Measurements from ENCODE around the gene CEP131. TPM values are rescaled to one million over a fixed set of nuclear protein-coding genes. Genes with fewer than 3 reads are reported as not detected.

Gene CEP131
- total RNA-seq, 4 donors from 2014 or later, result 5.5 to 8.1 (median 6.0) TPM

DNA sequence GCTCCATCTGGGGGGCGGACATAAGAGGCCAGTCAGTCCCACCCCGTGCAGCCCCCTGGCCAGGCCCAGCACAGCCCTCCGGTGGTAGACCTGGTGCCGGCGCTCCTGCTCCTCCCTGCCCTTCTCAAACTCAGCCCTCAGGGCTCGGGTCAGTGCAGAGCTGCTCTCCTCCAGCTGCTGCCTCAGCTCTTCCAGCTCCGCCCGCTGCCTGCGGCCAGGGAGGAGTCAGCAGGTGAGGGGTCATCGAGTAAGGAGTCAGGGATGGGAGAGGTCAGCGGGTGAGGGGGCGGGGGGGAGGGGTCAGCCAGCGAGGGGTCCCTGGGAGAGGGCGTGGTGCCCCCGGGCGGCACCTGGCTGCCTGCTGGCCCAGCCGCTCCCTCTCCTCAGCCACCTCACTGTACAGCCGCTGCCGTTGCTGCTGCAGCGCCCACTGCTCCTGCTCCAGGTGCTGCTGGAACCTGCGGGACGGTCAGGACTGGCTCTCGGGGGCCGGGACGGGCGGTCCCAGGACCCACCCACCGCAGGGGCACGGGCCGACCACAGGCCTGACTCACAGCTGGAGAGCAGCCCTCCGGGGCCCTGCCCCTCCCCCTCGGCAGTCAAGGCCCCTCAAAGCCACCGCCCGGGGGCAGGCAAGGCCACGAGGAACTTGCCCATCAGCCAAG is 30.2 kb downstream of the CEP131 start:
- Histone ChIP-seq H3K4me3 (no peak overlapping the region), H3K36me3 (peaks cover 0 to 38% (median 0%) of the 10 kb centered on the region in 3 donors), H3K27me3 (no peaks in the 10 kb centered on the region), H3K9me3 (no peaks in the 10 kb centered on the region), H3K27ac (no peak overlapping the region), H3K4me1 (peaks cover 0 to 16% (median 0%) of the 10 kb centered on the region in 3 donors)
- intact Hi-C loops (cut with DNase I), result no loop called here
- TF ChIP-seq, protein P1, sequence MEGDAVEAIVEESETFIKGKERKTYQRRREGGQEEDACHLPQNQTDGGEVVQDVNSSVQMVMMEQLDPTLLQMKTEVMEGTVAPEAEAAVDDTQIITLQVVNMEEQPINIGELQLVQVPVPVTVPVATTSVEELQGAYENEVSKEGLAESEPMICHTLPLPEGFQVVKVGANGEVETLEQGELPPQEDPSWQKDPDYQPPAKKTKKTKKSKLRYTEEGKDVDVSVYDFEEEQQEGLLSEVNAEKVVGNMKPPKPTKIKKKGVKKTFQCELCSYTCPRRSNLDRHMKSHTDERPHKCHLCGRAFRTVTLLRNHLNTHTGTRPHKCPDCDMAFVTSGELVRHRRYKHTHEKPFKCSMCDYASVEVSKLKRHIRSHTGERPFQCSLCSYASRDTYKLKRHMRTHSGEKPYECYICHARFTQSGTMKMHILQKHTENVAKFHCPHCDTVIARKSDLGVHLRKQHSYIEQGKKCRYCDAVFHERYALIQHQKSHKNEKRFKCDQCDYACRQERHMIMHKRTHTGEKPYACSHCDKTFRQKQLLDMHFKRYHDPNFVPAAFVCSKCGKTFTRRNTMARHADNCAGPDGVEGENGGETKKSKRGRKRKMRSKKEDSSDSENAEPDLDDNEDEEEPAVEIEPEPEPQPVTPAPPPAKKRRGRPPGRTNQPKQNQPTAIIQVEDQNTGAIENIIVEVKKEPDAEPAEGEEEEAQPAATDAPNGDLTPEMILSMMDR (IDR thresholded peaks at IDR 0.05), result no peak
- TF ChIP-seq POLR2A (IDR thresholded peaks at IDR 0.05), result no peak
- no peak for DNase-seq
- 54 to 88% methylated on average over 5 to 9 of the region's 34 CpGs for WGBS, 2 donors

GRCh38 chr17:81191646-81192045 is 31.1 kb downstream of the CEP131 start:
- H3K36me3 ChIP-seq, result peaks cover 0 to 29% (median 0%) of the 10 kb centered on the region in 3 donors
- no peak for TF ChIP-seq POLR2A (IDR thresholded peaks at IDR 0.05)
- TF ChIP-seq, protein P1 (IDR thresholded peaks at IDR 0.05), result no peak
- H3K9me3 ChIP-seq, result no peaks in the 10 kb centered on the region
- DNase-seq, result no peak
- intact Hi-C loops (cut with DNase I), result no loop called here
- H3K27me3 ChIP-seq, result no peaks in the 10 kb centered on the region
- no peak overlapping the region for H3K4me3 ChIP-seq
- H3K27ac ChIP-seq, result no peak overlapping the region
- H3K4me1 ChIP-seq, result peaks cover 0 to 10% (median 0%) of the 10 kb centered on the region in 3 donors
- no CpG with 5 or more reads among the region's 14 CpGs for WGBS, 2 donors

DNA sequence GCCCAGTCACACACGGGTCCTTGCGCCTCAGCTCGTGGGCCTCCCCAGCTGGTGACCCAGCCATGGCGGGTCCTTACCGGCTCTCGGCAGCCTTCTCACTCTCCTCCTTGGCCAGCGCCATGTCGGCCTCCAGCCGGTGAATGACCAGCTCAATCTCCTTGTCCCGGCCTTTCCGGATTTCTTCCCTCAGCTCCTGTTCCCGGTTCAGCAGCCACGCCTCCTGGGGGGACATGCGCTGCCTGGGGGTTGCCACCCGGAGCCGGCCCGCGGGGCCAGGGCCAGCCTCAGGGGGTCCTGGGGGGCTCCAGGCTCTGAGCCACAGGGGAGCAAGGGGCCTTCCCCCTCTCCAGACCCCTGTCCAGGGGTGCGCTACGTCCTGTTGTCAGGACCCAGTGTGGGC is 31.6 kb downstream of the CEP131 start:
- Histone ChIP-seq H3K36me3 (peaks cover 0 to 25% (median 0%) of the 10 kb centered on the region in 3 donors), H3K27me3 (peaks cover 0 to 2% (median 0%) of the 10 kb centered on the region in 4 donors), H3K4me1 (peaks cover 0 to 6% (median 0%) of the 10 kb centered on the region in 3 donors), H3K9me3 (no peaks in the 10 kb centered on the region), H3K4me3 (no peak overlapping the region), H3K27ac (no peak overlapping the region)
- TF ChIP-seq, protein P1 (IDR thresholded peaks at IDR 0.05), result no peak
- no peak for TF ChIP-seq POLR2A (IDR thresholded peaks at IDR 0.05)
- WGBS, 2 donors, result 98 to 100% methylated on average over 4 to 8 of the region's 20 CpGs
- intact Hi-C loops (cut with DNase I), result no loop called here
- no peak for DNase-seq

GRCh38 chr17:81190591-81190990 is 32.2 kb downstream of the CEP131 start:
- 97 to 100% methylated on average over 5 to 6 of the region's 28 CpGs for WGBS, 2 donors
- H3K27ac ChIP-seq, result no peak overlapping the region
- intact Hi-C loops (cut with DNase I), result no loop called here
- H3K4me3 ChIP-seq, result no peak overlapping the region
- TF ChIP-seq POLR2A (IDR thresholded peaks at IDR 0.05), result no peak
- TF ChIP-seq, protein P1 (IDR thresholded peaks at IDR 0.05), result no peak
- H3K4me1 ChIP-seq, result peaks cover 0 to 6% (median 0%) of the 10 kb centered on the region in 3 donors
- H3K36me3 ChIP-seq, result peaks cover 0 to 25% (median 0%) of the 10 kb centered on the region in 3 donors
- no peaks in the 10 kb centered on the region for H3K9me3 ChIP-seq
- DNase-seq, result no peak
- peaks cover 0 to 8% (median 0%) of the 10 kb centered on the region in 4 donors for H3K27me3 ChIP-seq

DNA sequence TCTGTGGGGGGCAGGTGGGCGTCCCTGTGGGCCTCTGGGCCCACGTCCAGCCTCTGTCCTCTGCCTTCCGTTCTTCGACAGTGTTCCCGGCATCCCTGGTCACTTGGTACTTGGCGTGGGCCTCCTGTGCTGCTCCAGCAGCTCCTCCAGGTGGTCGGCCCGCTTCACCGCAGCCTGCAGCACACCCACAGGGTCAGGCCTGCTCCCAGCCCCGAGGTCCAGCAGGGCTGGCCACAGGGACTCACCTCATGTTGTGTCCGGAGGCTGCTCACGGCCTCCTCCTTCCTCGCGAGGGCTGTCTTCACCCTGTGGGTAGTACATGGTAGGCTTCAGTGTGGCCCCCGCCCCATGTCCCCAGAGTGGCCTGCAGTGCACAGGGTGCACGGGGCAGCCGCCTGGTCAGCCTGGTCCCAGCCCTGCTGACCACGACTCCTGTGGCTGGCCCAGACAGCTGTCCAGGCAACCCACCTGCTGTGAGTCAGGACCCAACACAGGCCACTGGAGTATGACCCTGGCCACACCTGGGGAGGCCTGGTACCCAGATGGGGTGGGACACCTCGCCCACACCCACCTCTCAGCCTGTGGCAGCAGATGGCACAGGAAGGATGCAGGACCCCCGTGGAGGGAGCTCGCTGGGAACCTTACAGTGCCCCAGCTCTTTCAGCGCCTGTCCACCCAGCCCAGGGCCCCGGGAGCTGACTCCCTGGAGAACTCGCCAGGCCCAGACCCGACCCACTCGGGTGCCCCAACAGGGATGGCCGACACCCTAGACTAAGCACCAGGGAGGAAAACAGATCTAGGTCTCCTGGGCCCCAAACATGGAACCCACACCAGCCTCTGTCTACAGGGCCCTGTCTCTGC is 32.9 kb downstream of the CEP131 start:
- Histone ChIP-seq H3K27me3 (peaks cover 0 to 8% (median 0%) of the 10 kb centered on the region in 4 donors), H3K4me1 (peaks cover 0 to 6% (median 0%) of the 10 kb centered on the region in 3 donors), H3K9me3 (no peaks in the 10 kb centered on the region), H3K4me3 (no peak overlapping the region), H3K36me3 (peaks cover 0 to 25% (median 0%) of the 10 kb centered on the region in 3 donors), H3K27ac (no peak overlapping the region)
- 59% methylated on average over 7 of the region's 27 CpGs; no CpG with 5 or more reads in 1 of the 2 donors for WGBS, 2 donors
- no peak for DNase-seq
- TF ChIP-seq POLR2A (IDR thresholded peaks at IDR 0.05), result no peak
- TF ChIP-seq, protein P1 (IDR thresholded peaks at IDR 0.05), result no peak
- intact Hi-C loops (cut with DNase I), result no loop called here
